Endothelial cell of umbilical vein (primary cell): ENCODE measurements around the gene RWDD4. TPM values are rescaled to one million over a fixed set of nuclear protein-coding genes. Genes with fewer than 3 reads are reported as not detected.

ENCODE experiments used
- BruUV-seq: library from RNA; stranded (reverse); fragments of 400-500 nt; replicated peaks from 2 replicates; lab custom pipeline; 2021; lab: Mats Ljungman, UMichigan
- CTCF ChIA-PET: fragments of 300-600, 350-600 bp; sonication (Branson Sonifier 250); formaldehyde crosslinking; loops from one replicate; lab custom pipeline; 2021; ENCODE audit warnings: antibody characterized with exemption, inconsistent platforms; lab: Charles Lee
- POLR2A ChIA-PET: fragments of 300-600, 350-600 bp; sonication (Branson Sonifier 250); formaldehyde crosslinking; loops from one replicate; lab custom pipeline; 2021; ENCODE audit warnings: antibody characterized with exemption, inconsistent platforms; lab: Charles Lee
- DNase-seq: peaks from one replicate; pipeline ENCODE4 v3.0.0-alpha.2; 2011; ENCODE audit warnings: low read depth, low spot score
- FAIRE-seq: peaks from 2 replicates; lab custom pipeline; 2011; peaks lifted over from hg19 to GRCh38; lab: Jason Lieb, UNC
- H2AFZ ChIP-seq: 2 replicates; pipeline ENCODE4 v1.6.0; 2012; ENCODE audit warnings: low read depth, low read length, control low read depth, inconsistent platforms
- H3K27ac ChIP-seq: 2 replicates; pipeline ENCODE4 v1.5.1; 2011; ENCODE audit warnings: low read depth, mild to moderate bottlenecking, control low read depth, low read length, moderate library complexity; ENCODE audit not compliant: insufficient read depth
- H3K27me3 ChIP-seq, 2 experiments: 2 replicates each; pipeline versions ENCODE4 v1.6.0 to v1.6.1; 2011; ENCODE audit warnings: low read length in 2 of 2, mixed read lengths in 1 of 2; ENCODE audit not compliant: control insufficient read depth in 2 of 2, insufficient read depth in 2 of 2
- H3K36me3 ChIP-seq, 2 experiments: 2 replicates in 1 of 2; 3 replicates in 1 of 2; pipeline ENCODE4 v1.5.1; 2011; ENCODE audit warnings: low read length in 2 of 2, mild to moderate bottlenecking in 1 of 2, moderate library complexity in 1 of 2; ENCODE audit not compliant: control insufficient read depth in 2 of 2, insufficient read depth in 2 of 2; ENCODE audit errors: extremely low read depth in 1 of 2
- H3K4me1 ChIP-seq: 3 replicates; pipeline ENCODE4 v1.5.1; 2011; ENCODE audit warnings: mild to moderate bottlenecking, low read length; ENCODE audit not compliant: control insufficient read depth, insufficient read depth; ENCODE audit errors: extremely low read depth
- H3K4me2 ChIP-seq: 2 replicates; pipeline ENCODE4 v1.6.1; 2011; ENCODE audit warnings: low read length, control low read depth, mixed read lengths; ENCODE audit not compliant: insufficient read depth
- H3K4me3 ChIP-seq, 3 experiments: fragments of 200-600 bp in 1 of 3; sonication (generic), shearing (Covaris generic) in 1 of 3; replicated peaks in 1 of 3; 2 replicates each; pipeline ENCODE4 v1.5.1; 2011 to 2016; ENCODE audit warnings: control low read depth in 3 of 3, low read length in 3 of 3, mild to moderate bottlenecking in 2 of 3, inconsistent platforms in 1 of 3, low read depth in 1 of 3, moderate library complexity in 1 of 3; ENCODE audit not compliant: insufficient read depth in 1 of 3
- H3K79me2 ChIP-seq: 2 replicates; pipeline ENCODE4 v1.6.0; 2012; ENCODE audit warnings: low read length, inconsistent platforms; ENCODE audit not compliant: control insufficient read depth, insufficient read depth
- H3K9ac ChIP-seq: replicated peaks from 2 replicates; pipeline ENCODE3; 2011; ENCODE audit warnings: low read length, control low read depth; ENCODE audit not compliant: insufficient read depth; ENCODE audit errors: extremely low read depth
- H3K9me1 ChIP-seq: replicated peaks from 3 replicates; pipeline ENCODE4 v1.6.0; 2011; ENCODE audit warnings: mild to moderate bottlenecking, low read length; ENCODE audit not compliant: control insufficient read depth, insufficient read depth; ENCODE audit errors: extremely low read depth
- H3K9me3 ChIP-seq: replicated peaks from 2 replicates; pipeline ENCODE4 v1.5.1; 2012; ENCODE audit warnings: low read length, inconsistent platforms; ENCODE audit not compliant: control insufficient read depth, insufficient read depth
- H4K20me1 ChIP-seq: replicated peaks from 2 replicates; pipeline ENCODE3; 2011; ENCODE audit warnings: mild to moderate bottlenecking, low read length; ENCODE audit not compliant: control insufficient read depth, insufficient read depth; ENCODE audit errors: extremely low read depth
- EZH2 ChIP-seq: IDR thresholded peaks from 2 replicates; pipeline ENCODE4 v1.6.1; 2012; ENCODE audit warnings: borderline replicate concordance, low read depth, mild to moderate bottlenecking, moderate library complexity, low read length, inconsistent platforms; ENCODE audit not compliant: severe bottlenecking
- GATA2 ChIP-seq: IDR thresholded peaks from 2 replicates; pipeline ENCODE4 v1.7.0; 2011; ENCODE audit warnings: low read depth, mild to moderate bottlenecking, moderate library complexity, mixed read lengths, low read length; ENCODE audit not compliant: insufficient read length, insufficient read depth
- JUN ChIP-seq: IDR thresholded peaks from 2 replicates; pipeline ENCODE4 v1.6.1; 2011; ENCODE audit warnings: borderline replicate concordance, low read depth; ENCODE audit not compliant: insufficient read length, insufficient read depth
- MYC ChIP-seq: IDR thresholded peaks from one replicate; pipeline ENCODE4 v1.6.1; 2011; ENCODE audit warnings: mild to moderate bottlenecking, low read depth, low read length
- POLR2A ChIP-seq: IDR thresholded peaks from 2 replicates; pipeline ENCODE4 v1.6.1; 2012; ENCODE audit warnings: low read depth, mild to moderate bottlenecking, control low read depth, low read length
- POLR2AphosphoS5 ChIP-seq: IDR thresholded peaks from 2 replicates; pipeline ENCODE4 v1.6.1; 2012; ENCODE audit warnings: low read depth, mild to moderate bottlenecking, control low read depth, low read length, moderate library complexity; ENCODE audit not compliant: insufficient read depth
- dilution Hi-C: fragments of 300-500 bp; cut with MboI; formaldehyde crosslinking; loops from one replicate; pipeline ENCODE4 v1.15.0; 2019; ENCODE audit warnings: low sequenced_read_pairs; ENCODE audit not compliant: extremely low pct_ligation_motif_present
- intact Hi-C: fragments of 100-400 bp; cut with micrococcal nuclease; formaldehyde crosslinking; loops from one replicate; pipeline ENCODE4 v1.10.0; 2022
- polyA plus RNA-seq, 4 experiments: library from polyadenylated mRNA; depleted of rRNA in 3 of 4; stranded (reverse) in 3 of 4; unstranded in 1 of 4; fragments of >200 nt; gene quantifications; 2 replicates each; pipeline versions ENCODE4 v1.2.1 to v1.2.3, GENCODE V29; 2011 to 2012; ENCODE audit warnings: missing spikeins in 1 of 4
- total RNA-seq: library from RNA; stranded (reverse); gene quantifications from 2 replicates; pipeline ENCODE4 v1.2.3, GENCODE V29; 2021
- TF ChIP-seq, protein P1 (sequence below): IDR thresholded peaks from 2 replicates; pipeline ENCODE4 v1.6.1; 2011; ENCODE audit not compliant: insufficient read depth, insufficient read length
- TF ChIP-seq, protein P2 (sequence below), 2 donors: IDR thresholded peaks; 1 replicate in 1 of 2; 2 replicates in 1 of 2; pipeline ENCODE4 v1.5.1; 2011; ENCODE audit warnings: low read length in 2 of 2, mild to moderate bottlenecking in 2 of 2, moderate library complexity in 2 of 2, control low read depth in 1 of 2, inconsistent platforms in 1 of 2, low read depth in 1 of 2; ENCODE audit not compliant: insufficient read depth in 1 of 2; ENCODE audit errors: extremely low read depth in 1 of 2

The RWDD4 gene
- total and polyA plus RNA-seq, 2 donors (not counting 3 experiments of a cell fraction or from before 2014, with no cell fraction given) = 4.9 to 16.6 TPM

DNA sequence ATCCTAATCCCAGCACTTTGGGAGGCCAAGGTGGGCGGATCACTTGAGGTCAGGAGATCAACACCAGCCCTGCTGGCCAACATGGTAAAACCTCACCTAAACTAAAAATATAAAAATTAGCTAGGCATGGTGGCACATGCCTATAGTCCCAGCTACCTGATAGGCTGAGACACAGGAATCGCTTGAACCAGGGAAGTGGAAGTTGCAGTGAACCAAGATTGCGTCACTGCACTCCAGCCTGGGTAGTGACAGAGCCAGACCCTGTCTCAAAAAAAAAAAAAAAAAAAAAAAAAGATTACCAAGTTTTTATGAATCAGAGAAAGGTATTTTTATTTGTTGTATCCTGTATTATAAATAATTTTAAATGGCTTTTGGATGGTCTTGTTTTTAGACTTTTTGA is 15.2 kb upstream of the RWDD4 start:
- Histone ChIP-seq H3K27ac (no peak overlapping the region), H3K79me2 (no peaks in the 10 kb centered on the region), H4K20me1 (no peaks in the 10 kb centered on the region), H2AFZ (no peak overlapping the region), H3K4me1 (no peaks in the 10 kb centered on the region), H3K9me1 (no peaks in the 10 kb centered on the region), H3K9me3 (no peaks in the 10 kb centered on the region), H3K36me3 (peaks cover 9 to 16% of the 10 kb centered on the region in 2 experiments), H3K4me3 (no peak overlapping the region), H3K27me3 (no peaks in the 10 kb centered on the region), H3K4me2 (no peak overlapping the region), H3K9ac (no peak overlapping the region)
- DNase-seq (no peak), FAIRE-seq (no peak)
- intact Hi-C loops = loop anchor here (1.0 to 5.0 kb wide), 2 partner anchors 8 to 202 kb away; no protein-coding TSS in a partner anchor
- TF ChIP-seq JUN (no peak), EZH2 (no peak), GATA2 (no peak), POLR2AphosphoS5 (no peak), POLR2A (no peak), MYC (no peak)
- TF ChIP-seq, protein P1, sequence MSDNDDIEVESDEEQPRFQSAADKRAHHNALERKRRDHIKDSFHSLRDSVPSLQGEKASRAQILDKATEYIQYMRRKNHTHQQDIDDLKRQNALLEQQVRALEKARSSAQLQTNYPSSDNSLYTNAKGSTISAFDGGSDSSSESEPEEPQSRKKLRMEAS = no peak
- TF ChIP-seq, protein P2, sequence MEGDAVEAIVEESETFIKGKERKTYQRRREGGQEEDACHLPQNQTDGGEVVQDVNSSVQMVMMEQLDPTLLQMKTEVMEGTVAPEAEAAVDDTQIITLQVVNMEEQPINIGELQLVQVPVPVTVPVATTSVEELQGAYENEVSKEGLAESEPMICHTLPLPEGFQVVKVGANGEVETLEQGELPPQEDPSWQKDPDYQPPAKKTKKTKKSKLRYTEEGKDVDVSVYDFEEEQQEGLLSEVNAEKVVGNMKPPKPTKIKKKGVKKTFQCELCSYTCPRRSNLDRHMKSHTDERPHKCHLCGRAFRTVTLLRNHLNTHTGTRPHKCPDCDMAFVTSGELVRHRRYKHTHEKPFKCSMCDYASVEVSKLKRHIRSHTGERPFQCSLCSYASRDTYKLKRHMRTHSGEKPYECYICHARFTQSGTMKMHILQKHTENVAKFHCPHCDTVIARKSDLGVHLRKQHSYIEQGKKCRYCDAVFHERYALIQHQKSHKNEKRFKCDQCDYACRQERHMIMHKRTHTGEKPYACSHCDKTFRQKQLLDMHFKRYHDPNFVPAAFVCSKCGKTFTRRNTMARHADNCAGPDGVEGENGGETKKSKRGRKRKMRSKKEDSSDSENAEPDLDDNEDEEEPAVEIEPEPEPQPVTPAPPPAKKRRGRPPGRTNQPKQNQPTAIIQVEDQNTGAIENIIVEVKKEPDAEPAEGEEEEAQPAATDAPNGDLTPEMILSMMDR (IDR thresholded peaks at IDR 0.05; ENCODE audit: extremely low read depth in 1 of 2, insufficient read depth in 1 of 2, low read depth in 1 of 2, low read length in 2 of 2) = no peak
- no TSS peak for BruUV-seq
- dilution Hi-C loops = no loop called here
- ChIA-PET CTCF (no interaction called here), POLR2A (no interaction called here)
